Endothelial cell of umbilical vein (primary cell): ENCODE results near the gene DUOX2. TPM values are rescaled to one million over a fixed set of nuclear protein-coding genes. Genes with fewer than 3 reads are reported as not detected.

Source experiments
- BruUV-seq: library from RNA; stranded (reverse); fragments of 400-500 nt; replicated peaks from 2 replicates; lab custom pipeline; 2021; lab: Mats Ljungman, UMichigan
- CTCF ChIA-PET: fragments of 300-600, 350-600 bp; sonication (Branson Sonifier 250); formaldehyde crosslinking; loops from one replicate; lab custom pipeline; 2021; ENCODE audit warnings: antibody characterized with exemption, inconsistent platforms; lab: Charles Lee
- POLR2A ChIA-PET: fragments of 300-600, 350-600 bp; sonication (Branson Sonifier 250); formaldehyde crosslinking; loops from one replicate; lab custom pipeline; 2021; ENCODE audit warnings: antibody characterized with exemption, inconsistent platforms; lab: Charles Lee
- DNase-seq: peaks from one replicate; pipeline ENCODE4 v3.0.0-alpha.2; 2011; ENCODE audit warnings: low read depth, low spot score
- FAIRE-seq: peaks from 2 replicates; lab custom pipeline; 2011; peaks lifted over from hg19 to GRCh38; lab: Jason Lieb, UNC
- H2AFZ ChIP-seq: 2 replicates; pipeline ENCODE4 v1.6.0; 2012; ENCODE audit warnings: low read depth, low read length, control low read depth, inconsistent platforms
- H3K27ac ChIP-seq: 2 replicates; pipeline ENCODE4 v1.5.1; 2011; ENCODE audit warnings: low read depth, mild to moderate bottlenecking, control low read depth, low read length, moderate library complexity; ENCODE audit not compliant: insufficient read depth
- H3K27me3 ChIP-seq, 2 experiments: 2 replicates each; pipeline versions ENCODE4 v1.6.0 to v1.6.1; 2011; ENCODE audit warnings: low read length in 2 of 2, mixed read lengths in 1 of 2; ENCODE audit not compliant: control insufficient read depth in 2 of 2, insufficient read depth in 2 of 2
- H3K36me3 ChIP-seq, 2 experiments: 2 replicates in 1 of 2; 3 replicates in 1 of 2; pipeline ENCODE4 v1.5.1; 2011; ENCODE audit warnings: low read length in 2 of 2, mild to moderate bottlenecking in 1 of 2, moderate library complexity in 1 of 2; ENCODE audit not compliant: control insufficient read depth in 2 of 2, insufficient read depth in 2 of 2; ENCODE audit errors: extremely low read depth in 1 of 2
- H3K4me1 ChIP-seq: 3 replicates; pipeline ENCODE4 v1.5.1; 2011; ENCODE audit warnings: mild to moderate bottlenecking, low read length; ENCODE audit not compliant: control insufficient read depth, insufficient read depth; ENCODE audit errors: extremely low read depth
- H3K4me2 ChIP-seq: 2 replicates; pipeline ENCODE4 v1.6.1; 2011; ENCODE audit warnings: low read length, control low read depth, mixed read lengths; ENCODE audit not compliant: insufficient read depth
- H3K4me3 ChIP-seq, 3 experiments: fragments of 200-600 bp in 1 of 3; sonication (generic), shearing (Covaris generic) in 1 of 3; replicated peaks in 1 of 3; 2 replicates each; pipeline ENCODE4 v1.5.1; 2011 to 2016; ENCODE audit warnings: control low read depth in 3 of 3, low read length in 3 of 3, mild to moderate bottlenecking in 2 of 3, inconsistent platforms in 1 of 3, low read depth in 1 of 3, moderate library complexity in 1 of 3; ENCODE audit not compliant: insufficient read depth in 1 of 3
- H3K79me2 ChIP-seq: 2 replicates; pipeline ENCODE4 v1.6.0; 2012; ENCODE audit warnings: low read length, inconsistent platforms; ENCODE audit not compliant: control insufficient read depth, insufficient read depth
- H3K9ac ChIP-seq: replicated peaks from 2 replicates; pipeline ENCODE3; 2011; ENCODE audit warnings: low read length, control low read depth; ENCODE audit not compliant: insufficient read depth; ENCODE audit errors: extremely low read depth
- H3K9me1 ChIP-seq: replicated peaks from 3 replicates; pipeline ENCODE4 v1.6.0; 2011; ENCODE audit warnings: mild to moderate bottlenecking, low read length; ENCODE audit not compliant: control insufficient read depth, insufficient read depth; ENCODE audit errors: extremely low read depth
- H3K9me3 ChIP-seq: replicated peaks from 2 replicates; pipeline ENCODE4 v1.5.1; 2012; ENCODE audit warnings: low read length, inconsistent platforms; ENCODE audit not compliant: control insufficient read depth, insufficient read depth
- H4K20me1 ChIP-seq: replicated peaks from 2 replicates; pipeline ENCODE3; 2011; ENCODE audit warnings: mild to moderate bottlenecking, low read length; ENCODE audit not compliant: control insufficient read depth, insufficient read depth; ENCODE audit errors: extremely low read depth
- EZH2 ChIP-seq: IDR thresholded peaks from 2 replicates; pipeline ENCODE4 v1.6.1; 2012; ENCODE audit warnings: borderline replicate concordance, low read depth, mild to moderate bottlenecking, moderate library complexity, low read length, inconsistent platforms; ENCODE audit not compliant: severe bottlenecking
- FOS ChIP-seq: IDR thresholded peaks from 2 replicates; pipeline ENCODE4 v1.6.1; 2011; ENCODE audit warnings: mild to moderate bottlenecking, low read length, moderate library complexity, borderline replicate concordance; ENCODE audit not compliant: insufficient read depth
- GATA2 ChIP-seq: IDR thresholded peaks from 2 replicates; pipeline ENCODE4 v1.7.0; 2011; ENCODE audit warnings: low read depth, mild to moderate bottlenecking, moderate library complexity, mixed read lengths, low read length; ENCODE audit not compliant: insufficient read length, insufficient read depth
- JUN ChIP-seq: IDR thresholded peaks from 2 replicates; pipeline ENCODE4 v1.6.1; 2011; ENCODE audit warnings: borderline replicate concordance, low read depth; ENCODE audit not compliant: insufficient read length, insufficient read depth
- MYC ChIP-seq: IDR thresholded peaks from one replicate; pipeline ENCODE4 v1.6.1; 2011; ENCODE audit warnings: mild to moderate bottlenecking, low read depth, low read length
- POLR2A ChIP-seq: IDR thresholded peaks from 2 replicates; pipeline ENCODE4 v1.6.1; 2012; ENCODE audit warnings: low read depth, mild to moderate bottlenecking, control low read depth, low read length
- POLR2AphosphoS5 ChIP-seq: IDR thresholded peaks from 2 replicates; pipeline ENCODE4 v1.6.1; 2012; ENCODE audit warnings: low read depth, mild to moderate bottlenecking, control low read depth, low read length, moderate library complexity; ENCODE audit not compliant: insufficient read depth
- dilution Hi-C: fragments of 300-500 bp; cut with MboI; formaldehyde crosslinking; loops from one replicate; pipeline ENCODE4 v1.15.0; 2019; ENCODE audit warnings: low sequenced_read_pairs; ENCODE audit not compliant: extremely low pct_ligation_motif_present
- intact Hi-C: fragments of 100-400 bp; cut with micrococcal nuclease; formaldehyde crosslinking; loops from one replicate; pipeline ENCODE4 v1.10.0; 2022
- polyA plus RNA-seq, 4 experiments: library from polyadenylated mRNA; depleted of rRNA in 3 of 4; stranded (reverse) in 3 of 4; unstranded in 1 of 4; fragments of >200 nt; gene quantifications; 2 replicates each; pipeline versions ENCODE4 v1.2.1 to v1.2.3, GENCODE V29; 2011 to 2012; ENCODE audit warnings: missing spikeins in 1 of 4
- total RNA-seq: library from RNA; stranded (reverse); gene quantifications from 2 replicates; pipeline ENCODE4 v1.2.3, GENCODE V29; 2021
- TF ChIP-seq, protein P1 (sequence below), 2 donors: IDR thresholded peaks; 1 replicate in 1 of 2; 2 replicates in 1 of 2; pipeline ENCODE4 v1.5.1; 2011; ENCODE audit warnings: low read length in 2 of 2, mild to moderate bottlenecking in 2 of 2, moderate library complexity in 2 of 2, control low read depth in 1 of 2, inconsistent platforms in 1 of 2, low read depth in 1 of 2; ENCODE audit not compliant: insufficient read depth in 1 of 2; ENCODE audit errors: extremely low read depth in 1 of 2
- TF ChIP-seq, protein P2 (sequence below): IDR thresholded peaks from 2 replicates; pipeline ENCODE4 v1.6.1; 2011; ENCODE audit not compliant: insufficient read depth, insufficient read length

The DUOX2 gene
- total and polyA plus RNA-seq, 2 donors (not counting 3 experiments of a cell fraction or from before 2014, with no cell fraction given), result 0.01 TPM; not detected in 1

DNA sequence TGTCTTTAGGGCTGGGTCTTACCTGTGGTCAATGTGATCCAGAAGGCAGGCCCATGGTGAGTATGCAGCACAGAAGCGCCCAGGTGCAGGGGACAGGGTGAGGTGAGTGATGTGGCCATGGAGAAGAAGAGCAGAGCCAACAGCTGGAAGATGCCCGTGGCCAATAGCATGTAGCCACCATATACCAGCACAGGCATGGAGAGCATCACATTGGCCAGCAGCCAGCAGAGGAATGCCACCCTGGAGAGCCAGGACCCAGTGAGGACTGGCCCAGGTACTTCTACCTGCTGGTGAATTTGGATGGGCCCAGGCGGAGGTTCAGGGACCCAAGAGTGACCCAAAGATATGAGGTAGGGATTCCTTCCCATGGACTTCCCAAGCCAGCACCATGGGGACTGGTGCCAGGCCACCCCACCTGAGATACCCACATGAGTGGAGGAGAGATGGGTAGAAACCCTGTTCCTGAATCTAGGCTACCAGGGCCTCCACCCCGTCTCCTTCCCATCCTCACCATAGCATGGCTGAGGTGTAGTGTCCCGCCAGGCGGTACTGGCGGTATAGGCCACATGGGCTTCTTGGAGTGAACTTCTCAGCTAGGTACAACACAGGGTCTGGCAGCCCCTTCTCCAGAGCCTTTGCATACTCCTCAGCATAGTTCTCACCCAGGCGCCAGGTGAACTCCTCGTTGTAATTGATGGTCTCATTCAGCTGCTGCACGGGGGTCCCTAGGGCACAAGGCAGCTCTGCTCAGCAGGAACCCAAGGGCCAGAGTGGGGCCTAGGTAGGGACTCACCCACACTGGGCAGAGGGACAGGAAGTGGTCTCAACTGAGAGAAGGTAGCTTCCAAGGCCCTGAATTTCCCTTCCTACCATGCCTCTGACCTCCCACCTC is 6.4 kb upstream of the DUOX2 start:
- BruUV-seq, result no TSS peak
- Histone ChIP-seq H3K9me3 (no peaks in the 10 kb centered on the region), H3K9me1 (no peaks in the 10 kb centered on the region), H4K20me1 (no peaks in the 10 kb centered on the region), H3K36me3 (no peaks in the 10 kb centered on the region), H3K4me3 (no peak overlapping the region), H2AFZ (no peak overlapping the region), H3K27ac (no peak overlapping the region), H3K4me2 (no peak overlapping the region), H3K9ac (no peak overlapping the region), H3K79me2 (no peaks in the 10 kb centered on the region), H3K27me3 (peaks cover 32 to 45% of the 10 kb centered on the region in 2 experiments), H3K4me1 (peaks cover 10% of the 10 kb centered on the region)
- DNase-seq (no peak), FAIRE-seq (no peak)
- CTCF ChIA-PET, result no interaction called here
- dilution Hi-C loops (no loop called here), intact Hi-C loops (no loop called here)
- TF ChIP-seq POLR2A (no peak), JUN (no peak), EZH2 (no peak), MYC (no peak), FOS (no peak), POLR2AphosphoS5 (no peak), GATA2 (no peak)
- TF ChIP-seq, protein P1, sequence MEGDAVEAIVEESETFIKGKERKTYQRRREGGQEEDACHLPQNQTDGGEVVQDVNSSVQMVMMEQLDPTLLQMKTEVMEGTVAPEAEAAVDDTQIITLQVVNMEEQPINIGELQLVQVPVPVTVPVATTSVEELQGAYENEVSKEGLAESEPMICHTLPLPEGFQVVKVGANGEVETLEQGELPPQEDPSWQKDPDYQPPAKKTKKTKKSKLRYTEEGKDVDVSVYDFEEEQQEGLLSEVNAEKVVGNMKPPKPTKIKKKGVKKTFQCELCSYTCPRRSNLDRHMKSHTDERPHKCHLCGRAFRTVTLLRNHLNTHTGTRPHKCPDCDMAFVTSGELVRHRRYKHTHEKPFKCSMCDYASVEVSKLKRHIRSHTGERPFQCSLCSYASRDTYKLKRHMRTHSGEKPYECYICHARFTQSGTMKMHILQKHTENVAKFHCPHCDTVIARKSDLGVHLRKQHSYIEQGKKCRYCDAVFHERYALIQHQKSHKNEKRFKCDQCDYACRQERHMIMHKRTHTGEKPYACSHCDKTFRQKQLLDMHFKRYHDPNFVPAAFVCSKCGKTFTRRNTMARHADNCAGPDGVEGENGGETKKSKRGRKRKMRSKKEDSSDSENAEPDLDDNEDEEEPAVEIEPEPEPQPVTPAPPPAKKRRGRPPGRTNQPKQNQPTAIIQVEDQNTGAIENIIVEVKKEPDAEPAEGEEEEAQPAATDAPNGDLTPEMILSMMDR (IDR thresholded peaks at IDR 0.05; ENCODE audit: extremely low read depth in 1 of 2, insufficient read depth in 1 of 2, low read depth in 1 of 2, low read length in 2 of 2), result no peak
- TF ChIP-seq, protein P2, sequence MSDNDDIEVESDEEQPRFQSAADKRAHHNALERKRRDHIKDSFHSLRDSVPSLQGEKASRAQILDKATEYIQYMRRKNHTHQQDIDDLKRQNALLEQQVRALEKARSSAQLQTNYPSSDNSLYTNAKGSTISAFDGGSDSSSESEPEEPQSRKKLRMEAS, result no peak
- POLR2A ChIA-PET, result no interaction called here
